Activated naive CD8-positive, alpha-beta T cell treated with anti-CD3 and anti-CD28 coated beads for 36 hours (primary cell): ENCODE results near the gene SGSM2. TPM values are rescaled to one million over a fixed set of nuclear protein-coding genes. Genes with fewer than 3 reads are reported as not detected.
A peak's percentile ranks its signal among the peaks of the same experiment; 100 is the strongest.

ENCODE experiments used
- DNase-seq: peaks from one replicate; pipeline ENCODE4 v3.0.0; 2021
- H3K27ac Mint-ChIP-seq: one replicate; pipeline ENCODE4 v1.8.0; 2022; ENCODE audit warnings: mild to moderate bottlenecking, moderate library complexity, mixed read lengths
- H3K27me3 Mint-ChIP-seq: one replicate; pipeline ENCODE4 v1.8.0; 2022; ENCODE audit warnings: mild to moderate bottlenecking, mixed read lengths
- H3K36me3 Mint-ChIP-seq: one replicate; pipeline ENCODE4 v1.8.0; 2021; ENCODE audit warnings: mild to moderate bottlenecking, mixed read lengths
- H3K4me1 Mint-ChIP-seq: one replicate; pipeline ENCODE4 v1.8.0; 2021; ENCODE audit warnings: mixed read lengths
- H3K4me3 Mint-ChIP-seq: one replicate; pipeline ENCODE4 v1.8.0; 2022; ENCODE audit warnings: mild to moderate bottlenecking, moderate library complexity, mixed read lengths
- H3K9me3 Mint-ChIP-seq: one replicate; pipeline ENCODE4 v1.8.0; 2022; ENCODE audit warnings: mixed read lengths
- total RNA-seq, 2 experiments: library from RNA; stranded (reverse); gene quantifications; one replicate each; pipeline ENCODE4 v1.2.3, GENCODE V29; 2021

The SGSM2 gene
- total RNA-seq, 2 experiments from 2014 or later = 35.7 to 36.8 TPM

GRCh38 chr17:2371183-2372130, 34.2 kb downstream of the SGSM2 start:
- Mint-ChIP-seq H3K27ac (no peak overlapping the region), H3K27me3 (no peaks in the 10 kb centered on the region), H3K4me3 (no peak overlapping the region), H3K36me3 (no peaks in the 10 kb centered on the region), H3K4me1 (no peaks in the 10 kb centered on the region), H3K9me3 (no peaks in the 10 kb centered on the region)
- DNase-seq = no peak

- H3K9me3 Mint-ChIP-seq = no peaks in the 10 kb centered on the region
- no peaks in the 10 kb centered on the region for H3K27me3 Mint-ChIP-seq
- DNase-seq = no peak
- no peaks in the 10 kb centered on the region for H3K4me1 Mint-ChIP-seq
- no peak overlapping the region for H3K4me3 Mint-ChIP-seq
- no peak overlapping the region for H3K27ac Mint-ChIP-seq
- H3K36me3 Mint-ChIP-seq = peaks cover 5% of the 10 kb centered on the region
Measured at GRCh38 chr17:2372180-2372579, 34.9 kb downstream of the SGSM2 start.

GRCh38 chr17:2372681-2373080, 35.4 kb downstream of the SGSM2 start:
- Mint-ChIP-seq H3K4me1 (no peaks in the 10 kb centered on the region), H3K27me3 (no peaks in the 10 kb centered on the region), H3K36me3 (peaks cover 5% of the 10 kb centered on the region), H3K27ac (no peak overlapping the region), H3K9me3 (no peaks in the 10 kb centered on the region), H3K4me3 (no peak overlapping the region)
- DNase-seq = no peak

- Mint-ChIP-seq H3K4me3 (no peak overlapping the region), H3K27ac (no peak overlapping the region), H3K4me1 (no peaks in the 10 kb centered on the region), H3K9me3 (no peaks in the 10 kb centered on the region), H3K36me3 (peaks cover 5% of the 10 kb centered on the region), H3K27me3 (no peaks in the 10 kb centered on the region)
- DNase-seq = no peak
Measured at GRCh38 chr17:2373179-2373578, 35.9 kb downstream of the SGSM2 start.

GRCh38 chr17:2374549-2375285, 37.4 kb downstream of the SGSM2 start:
- Mint-ChIP-seq H3K4me1 (no peaks in the 10 kb centered on the region), H3K4me3 (no peak overlapping the region), H3K27ac (no peak overlapping the region), H3K9me3 (no peaks in the 10 kb centered on the region), H3K27me3 (no peaks in the 10 kb centered on the region), H3K36me3 (peaks cover 5% of the 10 kb centered on the region)
- DNase-seq = no peak

GRCh38 chr17:2375406-2375805, 38.1 kb downstream of the SGSM2 start:
- no peak overlapping the region for H3K27ac Mint-ChIP-seq
- H3K27me3 Mint-ChIP-seq = no peaks in the 10 kb centered on the region
- no peak overlapping the region for H3K4me3 Mint-ChIP-seq
- no peak for DNase-seq
- no peaks in the 10 kb centered on the region for H3K4me1 Mint-ChIP-seq
- peaks cover 5% of the 10 kb centered on the region for H3K36me3 Mint-ChIP-seq
- H3K9me3 Mint-ChIP-seq = no peaks in the 10 kb centered on the region

DNA sequence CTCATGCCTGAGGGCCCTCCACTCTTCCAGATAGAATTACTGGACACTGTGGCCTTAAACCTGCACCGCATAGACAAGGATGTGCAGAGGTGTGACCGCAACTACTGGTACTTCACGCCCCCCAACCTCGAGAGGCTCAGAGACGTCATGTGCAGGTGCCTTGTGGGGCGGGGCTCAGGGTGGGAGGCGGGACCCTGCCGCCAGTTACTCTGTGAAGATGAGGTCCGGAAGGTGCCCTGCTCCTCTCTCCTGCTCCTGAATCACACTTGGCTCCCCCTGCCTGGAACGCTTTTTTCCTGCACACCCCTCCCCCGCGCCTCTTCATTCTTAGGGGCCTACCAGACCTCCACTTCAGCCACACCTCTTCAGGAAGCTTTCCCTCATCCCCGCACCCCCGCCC, 38.8 kb downstream of the SGSM2 start:
- H3K4me1 Mint-ChIP-seq = no peaks in the 10 kb centered on the region
- no peak for DNase-seq
- no peak overlapping the region for H3K27ac Mint-ChIP-seq
- no peak overlapping the region for H3K4me3 Mint-ChIP-seq
- no peaks in the 10 kb centered on the region for H3K9me3 Mint-ChIP-seq
- H3K27me3 Mint-ChIP-seq = no peaks in the 10 kb centered on the region
- H3K36me3 Mint-ChIP-seq = peaks cover 5% of the 10 kb centered on the region

DNA sequence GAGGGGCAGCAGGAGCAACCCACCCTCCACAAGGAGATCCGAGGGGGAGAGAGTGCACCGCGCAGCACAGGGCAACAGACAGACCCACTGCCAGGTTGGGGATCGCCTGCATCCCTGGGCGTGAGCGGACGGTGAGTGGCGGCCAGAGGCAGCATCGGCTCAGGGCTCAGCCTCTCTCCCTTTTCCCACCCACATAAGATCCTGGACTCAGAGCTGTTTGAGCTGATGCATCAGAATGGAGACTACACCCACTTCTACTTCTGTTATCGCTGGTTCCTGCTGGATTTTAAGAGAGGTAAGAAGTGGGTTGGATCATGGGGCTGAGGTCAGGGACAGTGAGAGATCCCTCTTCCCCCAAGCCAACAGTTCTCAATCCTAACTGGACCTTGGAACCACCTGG, 40.4 kb downstream of the SGSM2 start:
- Mint-ChIP-seq H3K4me1 (peaks cover under 1% of the 10 kb centered on the region), H3K27me3 (no peaks in the 10 kb centered on the region), H3K36me3 (peaks cover 5% of the 10 kb centered on the region), H3K27ac (peak overlapping the region; percentile 34), H3K9me3 (no peaks in the 10 kb centered on the region), H3K4me3 (no peak overlapping the region)
- no peak for DNase-seq

- no peak overlapping the region for H3K4me3 Mint-ChIP-seq
- peaks cover 4% of the 10 kb centered on the region for H3K4me1 Mint-ChIP-seq
- H3K9me3 Mint-ChIP-seq = no peaks in the 10 kb centered on the region
- H3K27me3 Mint-ChIP-seq = no peaks in the 10 kb centered on the region
- H3K27ac Mint-ChIP-seq = no peak overlapping the region
- DNase-seq = no peak
- H3K36me3 Mint-ChIP-seq = peaks cover 5% of the 10 kb centered on the region
Measured at GRCh38 chr17:2378905-2379304, 41.6 kb downstream of the SGSM2 start.

DNA sequence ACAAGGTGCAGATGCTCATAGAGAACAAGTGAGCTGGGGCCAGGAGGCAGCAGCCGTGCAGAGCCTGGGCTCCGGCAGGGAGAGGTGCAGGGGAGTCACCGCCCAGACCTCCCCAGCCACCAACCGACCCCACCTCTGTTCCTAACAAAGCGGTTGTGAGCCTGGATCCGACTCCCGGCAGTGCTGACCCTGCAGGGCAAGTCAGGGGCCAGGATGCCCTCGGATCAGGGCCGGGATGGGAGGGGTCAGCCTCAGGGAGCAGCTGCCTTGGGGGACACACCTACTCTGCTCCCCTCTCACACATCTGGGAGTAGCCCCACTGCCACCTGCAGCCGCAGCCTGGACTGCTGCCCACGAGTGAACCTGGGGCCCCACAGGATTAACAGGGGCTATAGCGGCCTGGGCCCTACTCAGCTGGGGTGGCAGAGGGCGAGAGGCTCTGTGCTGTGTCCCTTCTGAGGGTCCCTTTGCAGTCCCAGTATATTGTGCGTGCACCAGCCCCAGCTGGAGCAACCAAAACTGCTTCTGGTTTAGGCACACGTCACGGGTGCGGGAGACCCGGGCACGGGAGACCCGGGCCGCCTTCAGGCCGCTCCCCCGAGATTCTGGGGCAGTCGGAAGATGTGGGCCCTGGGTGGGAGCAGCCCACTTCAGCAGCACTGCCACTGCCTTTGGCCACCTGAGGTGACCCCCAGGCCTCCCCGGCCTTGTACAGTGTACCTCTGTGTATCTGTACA, 42.4 kb downstream of the SGSM2 start:
- peaks cover 5% of the 10 kb centered on the region for H3K36me3 Mint-ChIP-seq
- no peak overlapping the region for H3K4me3 Mint-ChIP-seq
- no peaks in the 10 kb centered on the region for H3K27me3 Mint-ChIP-seq
- no peak for DNase-seq
- H3K27ac Mint-ChIP-seq = no peak overlapping the region
- H3K4me1 Mint-ChIP-seq = peaks cover 4% of the 10 kb centered on the region
- no peaks in the 10 kb centered on the region for H3K9me3 Mint-ChIP-seq

GRCh38 chr17:2380226-2380922, 43.1 kb downstream of the SGSM2 start:
- no peaks in the 10 kb centered on the region for H3K9me3 Mint-ChIP-seq
- peaks cover 4% of the 10 kb centered on the region for H3K4me1 Mint-ChIP-seq
- H3K27me3 Mint-ChIP-seq = no peaks in the 10 kb centered on the region
- no peak overlapping the region for H3K4me3 Mint-ChIP-seq
- DNase-seq = no peak
- no peak overlapping the region for H3K27ac Mint-ChIP-seq
- H3K36me3 Mint-ChIP-seq = peaks cover 5% of the 10 kb centered on the region

DNA sequence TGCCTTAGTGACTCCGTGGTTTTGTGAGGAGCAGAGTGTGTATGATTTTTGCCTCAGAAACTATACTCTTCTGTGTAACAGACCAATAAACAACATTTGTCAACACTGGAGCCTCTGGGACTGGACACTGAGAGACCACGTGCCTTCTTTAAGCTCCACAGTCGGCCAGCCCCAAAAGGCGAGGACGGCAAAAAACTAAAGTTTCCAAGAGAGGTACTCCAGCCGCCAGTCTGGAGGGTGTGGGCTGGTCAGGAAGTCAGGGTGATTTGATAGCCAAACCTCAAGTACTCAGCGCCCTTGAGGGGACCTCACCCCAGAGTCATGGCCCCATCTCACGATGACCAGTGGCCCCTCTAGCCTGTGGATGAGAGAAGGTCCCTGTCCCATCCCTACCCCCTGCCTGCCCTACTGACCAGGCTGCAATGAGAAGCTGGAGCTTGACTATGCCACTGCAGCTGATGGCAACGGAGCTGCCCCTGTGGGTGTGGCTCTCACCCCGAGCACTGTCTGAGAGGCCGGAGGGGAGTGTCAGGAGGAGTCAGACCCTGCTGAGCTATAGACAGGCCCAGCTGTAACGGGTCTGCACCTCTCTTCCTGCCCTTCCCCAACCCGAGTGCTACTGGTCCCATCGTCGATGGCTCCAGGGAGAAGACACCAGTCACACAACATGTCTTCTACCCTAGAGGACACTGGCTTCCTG, 43.8 kb downstream of the SGSM2 start:
- Mint-ChIP-seq H3K9me3 (no peaks in the 10 kb centered on the region), H3K36me3 (peaks cover 5% of the 10 kb centered on the region), H3K27me3 (no peaks in the 10 kb centered on the region), H3K27ac (no peak overlapping the region), H3K4me3 (no peak overlapping the region), H3K4me1 (peaks cover 4% of the 10 kb centered on the region)
- no peak for DNase-seq

DNA sequence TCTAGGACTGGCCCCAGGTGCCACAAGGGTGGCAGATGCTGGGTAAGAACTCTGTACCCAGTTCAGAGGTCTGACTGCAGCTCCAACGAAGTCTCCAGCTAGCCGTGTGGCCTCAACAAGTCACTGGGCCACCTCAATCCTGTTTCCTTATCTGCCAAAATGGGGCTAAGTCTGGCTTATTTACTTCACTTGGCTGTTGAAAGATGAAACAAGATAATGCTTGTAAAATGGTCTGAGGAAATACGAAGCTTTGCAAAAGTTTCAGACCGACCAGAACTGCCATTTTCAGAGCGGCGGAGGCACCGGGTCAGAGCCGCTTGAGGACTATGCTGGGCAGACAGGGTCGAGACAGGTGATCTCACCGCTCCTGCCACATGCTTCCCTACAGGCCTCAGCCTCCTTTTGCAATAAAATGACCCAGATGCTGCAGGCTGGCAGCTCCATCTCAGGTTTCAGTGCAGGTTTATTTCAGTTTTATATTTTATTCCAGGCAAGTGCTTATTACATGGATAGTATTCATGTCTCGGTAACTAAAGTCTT, 46.4 kb downstream of the SGSM2 start:
- Mint-ChIP-seq H3K27ac (peak overlapping the region; percentile 8), H3K4me3 (no peak overlapping the region), H3K4me1 (peaks cover 4% of the 10 kb centered on the region), H3K9me3 (no peaks in the 10 kb centered on the region), H3K27me3 (no peaks in the 10 kb centered on the region), H3K36me3 (no peaks in the 10 kb centered on the region)
- no peak for DNase-seq
